ACHN (cell line): ENCODE data around the gene UNC93A.
"Not testable (repeated sequence)": the region's sequence is repeated elsewhere in the genome, so short reads cannot be mapped to it uniquely, and the experiment has no call there.

Experiments
- DNase-seq: peaks from one replicate; pipeline ENCODE4 v3.0.0-alpha.2; 2015
- in situ Hi-C: cut with HindIII; loops from 2 replicates; pipeline ENCODE4 v1.10.0; 2017; ENCODE audit warnings: low sequenced_read_pairs, low pct_ligation_motif_present, low pct_unique_long_range_greater_than_20kb

UNC93A gene

GRCh38 chr6:167304912-167305311 lies 13.8 kb downstream of the UNC93A start:
- in situ Hi-C loops, result no loop called here
- no peak for DNase-seq

GRCh38 chr6:167305796-167306195 lies 14.7 kb downstream of the UNC93A start:
- in situ Hi-C loops, result no loop called here
- DNase-seq, result no peak

GRCh38 chr6:167306401-167306998 lies 15.4 kb downstream of the UNC93A start:
- in situ Hi-C loops, result no loop called here
- peak; percentile 4 for DNase-seq

GRCh38 chr6:167307342-167307955 lies 16.3 kb downstream of the UNC93A start:
- in situ Hi-C loops, result no loop called here
- no peak for DNase-seq

GRCh38 chr6:167308207-167308606 lies 17.1 kb downstream of the UNC93A start:
- DNase-seq, result no peak
- in situ Hi-C loops, result no loop called here

- not testable (repeated sequence) for DNase-seq
Measured at GRCh38 chr6:167309355-167310192, 18.5 kb downstream of the UNC93A start.

GRCh38 chr6:167311286-167311685 lies 20.2 kb downstream of the UNC93A start:
- no peak for DNase-seq
- in situ Hi-C loops, result no loop called here

More at GRCh38 chr6:167309355-167310192, 18.5 kb downstream of the UNC93A start:
- in situ Hi-C loops, result not testable (repeated sequence)

GRCh38 chr6:167311691-167312090 lies 20.6 kb downstream of the UNC93A start:
- DNase-seq, in situ Hi-C loops: not testable (repeated sequence)

- in situ Hi-C loops, result no loop called here
Measured at GRCh38 chr6:167314180-167314821, 23.2 kb downstream of the UNC93A start.

GRCh38 chr6:167317172-167317571 lies 26.1 kb downstream of the UNC93A start:
- no peak for DNase-seq
- in situ Hi-C loops, result no loop called here

More at GRCh38 chr6:167314180-167314821, 23.2 kb downstream of the UNC93A start:
- no peak for DNase-seq

- DNase-seq, in situ Hi-C loops: not testable (repeated sequence)
Measured at GRCh38 chr6:167318354-167318753, 27.2 kb downstream of the UNC93A start.

GRCh38 chr6:167318856-167319255 lies 27.7 kb downstream of the UNC93A start:
- in situ Hi-C loops, DNase-seq: not testable (repeated sequence)

GRCh38 chr6:167319856-167320753 lies 29.0 kb downstream of the UNC93A start:
- DNase-seq, result peak; percentile 4
- in situ Hi-C loops, result not testable (repeated sequence)

- DNase-seq, in situ Hi-C loops: not testable (repeated sequence)
Measured at GRCh38 chr6:167320754-167321056, 29.6 kb downstream of the UNC93A start.

GRCh38 chr6:167321185-167321584 lies 30.1 kb downstream of the UNC93A start:
- DNase-seq, in situ Hi-C loops: not testable (repeated sequence)

- in situ Hi-C loops, result no loop called here
Measured at GRCh38 chr6:167323111-167323510, 32.0 kb downstream of the UNC93A start.

GRCh38 chr6:167324111-167324510 lies 33.0 kb downstream of the UNC93A start:
- in situ Hi-C loops, result no loop called here
- DNase-seq, result no peak

More at GRCh38 chr6:167323111-167323510, 32.0 kb downstream of the UNC93A start:
- no peak for DNase-seq

- no peak for DNase-seq
- in situ Hi-C loops, result no loop called here
Measured at GRCh38 chr6:167325766-167326165, 34.7 kb downstream of the UNC93A start.
